ENCODE results near the gene NDRG3.
"Not testable (repeated sequence)": the region's sequence is repeated elsewhere in the genome, so short reads cannot be mapped to it uniquely, and the experiment has no call there.

Gene NDRG3

DNA sequence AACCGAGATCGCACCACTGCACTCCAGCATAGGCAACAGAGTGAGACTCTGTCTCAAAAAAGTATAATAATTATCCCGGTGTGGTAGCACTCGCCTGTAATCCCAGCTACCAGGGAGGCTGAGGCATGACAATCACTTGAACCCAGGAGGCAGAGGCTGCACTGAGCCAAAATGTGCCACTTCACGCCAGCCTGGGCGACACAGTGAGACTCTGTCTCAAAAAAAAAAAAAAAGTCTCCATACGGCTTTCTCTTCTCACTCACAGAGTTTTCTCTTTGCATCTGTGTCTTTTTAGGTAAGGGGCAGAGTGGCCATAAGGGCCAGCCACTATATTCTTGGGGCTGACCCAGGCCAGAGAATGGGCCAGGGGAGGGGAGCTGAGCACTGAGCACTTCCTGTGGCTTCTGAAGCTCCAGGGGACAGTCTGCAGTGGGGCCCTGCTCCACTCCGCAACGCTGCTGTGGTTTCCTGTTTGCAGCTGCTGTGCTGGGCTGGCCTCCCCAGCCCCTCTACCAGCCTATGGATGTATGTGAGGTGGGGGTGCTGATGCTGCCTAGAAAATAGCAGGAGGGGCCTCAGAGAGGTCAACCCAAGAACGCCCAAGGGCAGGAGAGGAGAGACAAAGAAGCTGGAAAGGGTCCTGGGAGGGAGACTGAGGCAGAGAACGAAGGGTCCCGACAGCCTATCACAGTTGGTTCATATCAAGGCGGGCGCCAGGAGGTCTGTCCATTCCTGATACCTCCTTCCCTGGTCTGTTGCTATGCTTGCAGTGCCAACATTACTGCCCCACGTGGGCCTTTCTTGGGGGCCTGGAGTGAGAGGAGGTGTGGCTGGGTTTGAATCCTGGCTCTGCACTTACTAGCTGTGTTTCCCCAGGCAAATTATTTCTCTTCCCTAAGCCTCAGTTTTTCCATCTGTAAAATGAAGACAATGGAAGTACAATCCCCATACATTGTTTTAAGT lies 115.9 kb downstream of the NDRG3 start:
- H3K27ac ChIP-seq (ENCODE audit: low read depth, low read length): no peak overlapping the region
- no peak overlapping the region for H3K9ac ChIP-seq (ENCODE audit: low read depth, low read length)

DNA sequence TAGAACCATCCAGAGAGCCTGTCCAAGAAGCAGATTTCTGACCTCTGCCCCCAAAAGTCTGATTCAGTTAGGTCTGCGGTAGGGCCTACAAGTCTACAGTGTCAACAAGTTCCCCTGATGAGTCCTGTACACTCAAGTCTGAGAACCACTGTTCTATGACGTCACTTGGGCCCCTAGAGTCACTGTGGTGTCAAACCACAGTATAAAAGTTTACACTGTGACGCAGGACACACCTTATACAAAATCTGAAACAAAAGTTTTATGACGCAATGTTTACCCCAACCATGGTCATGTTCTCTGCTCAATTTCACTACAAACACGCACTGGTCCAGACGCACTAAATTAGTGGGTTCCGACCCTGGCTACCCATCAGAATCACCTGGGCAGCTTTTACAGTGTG lies 117.8 kb downstream of the NDRG3 start:
- Histone ChIP-seq H3K4me3 (ENCODE audit: low read length) (no peak overlapping the region), H3K4me1 (ENCODE audit: insufficient read depth, low read length) (0 out of 2 replicates have a peak, but pooled peaks cover 4% of the 10 kb centered on the region), H3K9ac (ENCODE audit: low read depth, low read length) (no peak overlapping the region), H3K27me3 (ENCODE audit: insufficient read depth, low read length) (no peaks in the 10 kb centered on the region), H3K9me3 (ENCODE audit: insufficient read depth, low read depth, low read length) (no peaks in the 10 kb centered on the region), H3K36me3 (ENCODE audit: insufficient read depth, low read length) (no peaks in the 10 kb centered on the region), H3K27ac (ENCODE audit: low read depth, low read length) (no peak overlapping the region)
- 95% methylated on average over 7 of the region's 7 CpGs for WGBS

More for the DNA sequence above, 115.9 kb downstream of the NDRG3 start:
- Histone ChIP-seq H3K9me3 (ENCODE audit: insufficient read depth, low read depth, low read length) (no peaks in the 10 kb centered on the region), H3K36me3 (ENCODE audit: insufficient read depth, low read length) (no peaks in the 10 kb centered on the region), H3K27me3 (ENCODE audit: insufficient read depth, low read length) (no peaks in the 10 kb centered on the region), H3K4me1 (ENCODE audit: insufficient read depth, low read length) (no peaks in the 10 kb centered on the region), H3K4me3 (ENCODE audit: low read length) (no peak overlapping the region)
- 86% methylated on average over 15 of the region's 15 CpGs for WGBS

DNA sequence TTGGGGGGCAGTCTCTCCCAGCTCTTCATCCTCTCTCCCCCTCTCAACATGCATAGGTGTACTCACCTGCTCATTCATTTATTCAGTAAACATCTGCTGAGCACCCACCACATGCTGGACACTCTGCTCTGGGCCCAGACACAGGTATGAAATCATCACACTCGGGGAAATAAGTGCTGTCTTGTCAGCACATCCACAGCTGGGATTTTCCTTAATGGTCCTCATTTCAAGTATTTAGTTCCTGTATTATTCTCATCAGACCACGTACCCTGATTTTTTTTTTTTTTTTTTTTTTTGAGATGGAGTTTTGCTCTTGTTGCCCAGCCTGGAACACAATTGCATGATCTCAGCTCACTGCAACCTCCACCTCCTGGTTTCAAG lies 121.0 kb downstream of the NDRG3 start:
- whole genome bisulfite sequencing: 93% methylated on average over 1 of the region's 2 CpGs
- no peaks in the 10 kb centered on the region for H3K9me3 ChIP-seq (ENCODE audit: insufficient read depth, low read depth, low read length)
- no peak overlapping the region for H3K27ac ChIP-seq (ENCODE audit: low read depth, low read length)
- H3K27me3 ChIP-seq (ENCODE audit: insufficient read depth, low read length): no peaks in the 10 kb centered on the region
- no peak overlapping the region for H3K9ac ChIP-seq (ENCODE audit: low read depth, low read length)
- 0 out of 2 replicates have a peak, but pooled peaks cover 4% of the 10 kb centered on the region for H3K4me1 ChIP-seq (ENCODE audit: insufficient read depth, low read length)
- H3K36me3 ChIP-seq (ENCODE audit: insufficient read depth, low read length): no peaks in the 10 kb centered on the region
- H3K4me3 ChIP-seq (ENCODE audit: low read length): no peak overlapping the region

DNA sequence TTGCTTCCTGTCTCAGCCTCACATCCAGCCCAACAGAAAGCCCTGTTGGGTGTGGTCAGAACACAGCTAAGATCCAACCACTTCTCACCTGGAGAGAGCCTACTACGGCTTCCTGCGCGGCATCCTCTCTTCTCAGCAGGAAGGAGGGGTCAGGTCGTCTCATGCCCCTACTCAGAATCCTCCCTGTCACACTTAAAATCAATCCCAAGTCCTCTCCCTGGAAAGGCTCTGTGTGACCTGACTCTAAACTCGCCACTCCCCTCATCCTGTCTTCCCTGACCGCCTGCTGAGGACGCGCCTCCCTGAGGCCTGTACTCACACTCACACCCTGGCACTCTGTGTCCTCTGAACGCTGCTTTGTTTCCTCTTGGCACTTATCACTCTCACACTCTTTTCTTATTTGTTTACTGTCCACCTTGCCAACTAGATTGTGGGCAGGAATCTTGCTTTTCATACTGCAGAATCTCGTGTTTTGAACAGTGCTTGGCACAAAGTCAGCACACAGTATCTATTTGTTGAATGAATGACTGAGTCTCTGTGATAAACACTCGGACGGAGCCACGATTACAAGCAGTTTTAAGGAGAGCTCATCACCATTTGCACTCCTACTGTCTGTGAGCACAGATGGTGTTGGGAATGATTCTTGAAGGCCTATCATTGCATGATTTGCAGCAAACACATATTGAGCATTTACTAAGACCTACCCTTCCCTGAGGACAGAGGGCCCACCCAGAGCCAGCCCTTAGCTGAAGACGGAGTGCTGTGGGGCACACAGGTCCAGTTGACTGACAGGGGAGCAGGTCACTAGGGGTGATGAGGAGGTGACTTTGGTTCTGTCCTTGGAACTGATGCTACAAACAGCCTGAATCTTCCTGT lies 121.6 kb downstream of the NDRG3 start:
- WGBS: 61% methylated on average over 14 of the region's 14 CpGs
- Histone ChIP-seq H3K4me1 (ENCODE audit: insufficient read depth, low read length) (0 out of 2 replicates have a peak, but pooled peaks cover 4% of the 10 kb centered on the region), H3K27ac (ENCODE audit: low read depth, low read length) (no peak overlapping the region), H3K4me3 (ENCODE audit: low read length) (no peak overlapping the region), H3K27me3 (ENCODE audit: insufficient read depth, low read length) (no peaks in the 10 kb centered on the region), H3K9ac (ENCODE audit: low read depth, low read length) (no peak overlapping the region), H3K9me3 (ENCODE audit: insufficient read depth, low read depth, low read length) (no peaks in the 10 kb centered on the region), H3K36me3 (ENCODE audit: insufficient read depth, low read length) (no peaks in the 10 kb centered on the region)

DNA sequence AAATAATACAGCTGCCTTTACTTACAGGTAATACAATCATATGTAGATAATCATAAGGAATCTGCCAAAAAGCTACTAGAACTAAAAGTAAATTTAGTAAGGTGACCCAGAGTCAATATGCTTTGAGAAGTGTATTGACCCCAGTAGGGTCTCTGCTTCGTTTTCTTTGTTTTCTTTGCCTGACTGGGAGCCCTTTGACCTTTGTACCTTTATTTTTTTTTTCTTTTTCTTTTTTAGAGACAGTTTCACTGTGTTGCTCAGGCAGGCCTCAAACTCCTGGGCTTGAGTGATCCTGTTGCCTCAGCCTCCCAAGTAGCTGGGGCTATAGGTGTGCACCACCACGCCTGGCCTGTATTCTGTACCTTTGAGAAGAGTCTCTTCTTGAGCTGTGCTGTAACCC lies 122.4 kb downstream of the NDRG3 start:
- Histone ChIP-seq H3K27ac (ENCODE audit: low read depth, low read length) (no peak overlapping the region), H3K4me1 (ENCODE audit: insufficient read depth, low read length) (0 out of 2 replicates have a peak, but pooled peaks cover 4% of the 10 kb centered on the region), H3K9ac (ENCODE audit: low read depth, low read length) (no peak overlapping the region), H3K27me3 (ENCODE audit: insufficient read depth, low read length) (no peaks in the 10 kb centered on the region), H3K9me3 (ENCODE audit: insufficient read depth, low read depth, low read length) (no peaks in the 10 kb centered on the region), H3K4me3 (ENCODE audit: low read length) (no peak overlapping the region), H3K36me3 (ENCODE audit: insufficient read depth, low read length) (no peaks in the 10 kb centered on the region)
- WGBS: 92% methylated on average over 2 of the region's 2 CpGs

DNA sequence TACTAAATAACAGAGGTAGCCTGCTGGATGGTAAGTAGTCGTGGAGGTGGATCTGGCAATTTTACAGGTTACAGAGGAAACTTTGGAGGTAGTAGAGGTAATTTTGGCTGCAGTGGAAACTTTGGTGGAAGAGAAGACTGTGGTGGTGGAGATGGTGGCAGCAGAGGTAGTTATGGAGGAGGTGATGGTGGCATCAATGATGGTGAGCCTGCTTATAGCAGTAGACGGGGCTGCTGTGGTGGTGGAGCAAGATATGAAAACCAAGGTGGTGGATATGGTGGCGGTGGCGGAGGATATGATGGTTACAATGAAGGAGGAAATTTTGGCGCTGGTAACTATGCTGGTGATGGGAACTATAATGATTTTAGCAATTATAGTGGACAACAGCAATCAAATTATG lies 125.0 kb downstream of the NDRG3 start:
- 96% methylated on average over 5 of the region's 5 CpGs for WGBS
- Histone ChIP-seq H3K27ac (ENCODE audit: low read depth, low read length) (no peak overlapping the region), H3K27me3 (ENCODE audit: insufficient read depth, low read length) (no peaks in the 10 kb centered on the region), H3K4me3 (ENCODE audit: low read length) (no peak overlapping the region), H3K4me1 (ENCODE audit: insufficient read depth, low read length) (0 out of 2 replicates have a peak, but pooled peaks cover 4% of the 10 kb centered on the region), H3K36me3 (ENCODE audit: insufficient read depth, low read length) (no peaks in the 10 kb centered on the region), H3K9ac (ENCODE audit: low read depth, low read length) (no peak overlapping the region), H3K9me3 (ENCODE audit: insufficient read depth, low read depth, low read length) (no peaks in the 10 kb centered on the region)

DNA sequence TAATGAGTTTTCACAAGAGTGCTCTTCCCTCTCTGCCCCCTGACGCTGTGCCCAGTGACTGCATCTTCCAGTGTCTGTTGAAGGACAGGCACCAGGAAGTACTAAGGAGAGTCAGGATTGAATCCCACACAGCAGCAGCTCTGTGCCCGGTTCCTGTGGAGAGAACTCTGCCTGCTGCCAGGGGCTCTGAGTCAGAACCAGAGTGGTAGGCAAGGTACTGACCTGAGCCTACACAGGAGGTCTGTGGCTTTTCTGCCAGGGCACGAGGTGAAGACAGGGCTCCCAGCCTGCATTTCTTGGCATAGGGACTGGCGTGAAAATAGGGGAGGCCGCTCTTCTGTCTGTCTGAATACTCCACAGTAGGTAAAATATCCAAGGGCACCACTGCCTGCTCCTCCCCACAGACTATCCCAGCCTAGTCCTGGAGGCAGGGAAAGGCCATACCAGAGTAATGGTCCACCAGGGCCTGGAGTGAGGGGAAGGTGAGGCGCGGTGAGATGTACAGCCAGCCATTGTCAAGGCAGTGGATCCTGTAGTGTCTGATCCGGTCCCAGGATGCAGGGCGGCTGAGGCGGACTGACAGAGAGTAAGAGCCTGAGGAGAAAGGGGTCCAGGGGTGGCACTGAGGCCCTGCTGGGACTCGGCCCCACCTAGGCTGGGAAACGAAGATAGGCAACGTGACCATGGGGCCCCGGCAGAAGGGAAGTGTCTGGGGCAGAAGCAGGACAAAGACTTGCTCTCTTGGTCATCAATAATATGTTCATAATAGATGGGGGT lies 130.9 kb downstream of the NDRG3 start:
- H3K4me1 ChIP-seq (ENCODE audit: insufficient read depth, low read length): no peaks in the 10 kb centered on the region
- H3K36me3 ChIP-seq (ENCODE audit: insufficient read depth, low read length): peaks cover 42% of the 10 kb centered on the region
- no peaks in the 10 kb centered on the region for H3K9me3 ChIP-seq (ENCODE audit: insufficient read depth, low read depth, low read length)
- no peak overlapping the region for H3K27ac ChIP-seq (ENCODE audit: low read depth, low read length)
- WGBS: 92% methylated on average over 14 of the region's 14 CpGs
- no peaks in the 10 kb centered on the region for H3K27me3 ChIP-seq (ENCODE audit: insufficient read depth, low read length)
- no peak overlapping the region for H3K9ac ChIP-seq (ENCODE audit: low read depth, low read length)
- no peak overlapping the region for H3K4me3 ChIP-seq (ENCODE audit: low read length)

DNA sequence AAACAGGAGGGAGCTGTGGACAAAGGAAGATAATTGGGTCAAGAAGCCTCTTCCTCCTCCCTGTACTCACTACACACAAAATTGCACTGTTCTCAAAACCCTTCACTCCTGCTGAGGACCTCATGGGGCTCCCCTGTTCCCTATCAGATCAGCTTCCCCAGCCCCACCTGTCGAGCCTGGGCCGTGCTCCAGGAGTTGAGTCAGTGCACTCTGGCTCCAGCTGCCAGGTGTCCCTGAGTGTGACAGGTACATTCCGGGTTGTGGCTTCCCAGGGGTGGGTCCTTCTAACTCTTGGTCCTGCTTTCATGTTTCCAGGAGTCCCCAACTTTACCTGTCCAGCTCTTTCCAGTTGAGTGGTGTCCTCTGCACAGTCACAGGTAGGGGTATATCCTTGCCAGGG lies 131.9 kb downstream of the NDRG3 start:
- Histone ChIP-seq H3K36me3 (ENCODE audit: insufficient read depth, low read length) (peaks cover 52% of the 10 kb centered on the region), H3K9me3 (ENCODE audit: insufficient read depth, low read depth, low read length) (no peaks in the 10 kb centered on the region), H3K4me3 (ENCODE audit: low read length) (no peak overlapping the region), H3K4me1 (ENCODE audit: insufficient read depth, low read length) (no peaks in the 10 kb centered on the region), H3K27me3 (ENCODE audit: insufficient read depth, low read length) (no peaks in the 10 kb centered on the region), H3K9ac (ENCODE audit: low read depth, low read length) (no peak overlapping the region), H3K27ac (ENCODE audit: low read depth, low read length) (no peak overlapping the region)
- 93% methylated on average over 3 of the region's 3 CpGs for WGBS

DNA sequence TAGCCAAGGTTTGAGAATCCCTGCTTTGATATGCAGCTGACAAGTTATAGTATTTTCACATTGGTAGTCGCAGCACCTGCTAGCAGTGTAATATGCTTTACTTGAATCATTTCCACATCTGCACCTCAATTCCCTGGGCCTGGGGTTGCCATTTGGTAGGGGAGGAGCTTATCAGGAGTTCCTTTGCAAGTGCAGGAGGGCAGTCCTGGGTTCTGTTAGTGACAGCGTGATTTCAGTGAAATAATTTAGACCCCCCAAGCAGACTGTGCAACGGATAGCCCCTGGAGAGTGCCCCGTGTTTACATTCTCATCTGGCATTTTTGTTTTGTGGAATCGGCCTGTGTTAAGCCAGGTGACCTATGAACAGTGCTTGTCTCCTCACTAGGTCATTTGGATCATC lies 134.3 kb downstream of the NDRG3 start:
- H3K27me3 ChIP-seq (ENCODE audit: insufficient read depth, low read length): no peaks in the 10 kb centered on the region

DNA sequence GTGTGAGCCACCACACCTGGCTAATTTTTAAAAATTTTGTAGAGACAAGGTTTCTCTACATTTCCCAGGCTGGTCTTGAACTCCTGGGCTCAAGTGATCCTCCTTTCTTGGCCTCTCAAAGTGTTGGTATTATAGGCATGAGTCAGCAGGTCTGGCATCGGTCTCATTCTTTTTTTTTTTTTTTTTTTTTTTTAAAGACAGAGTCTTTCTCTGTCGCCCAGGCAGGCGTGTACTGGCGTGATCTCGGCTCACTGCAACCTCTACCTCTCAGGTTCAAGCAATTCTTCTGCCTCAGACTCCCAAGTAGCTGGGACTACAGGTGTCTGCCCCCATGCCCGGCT lies 137.5 kb downstream of the NDRG3 start:
- not testable (repeated sequence) for H3K27me3 ChIP-seq (ENCODE audit: insufficient read depth, low read length); H3K27ac ChIP-seq (ENCODE audit: low read depth, low read length); H3K4me3 ChIP-seq (ENCODE audit: low read length); H3K4me1 ChIP-seq (ENCODE audit: insufficient read depth, low read length); H3K9ac ChIP-seq (ENCODE audit: low read depth, low read length); H3K9me3 ChIP-seq (ENCODE audit: insufficient read depth, low read depth, low read length)
- peaks cover 55% of the 10 kb centered on the region for H3K36me3 ChIP-seq (ENCODE audit: insufficient read depth, low read length)
- WGBS: 98% methylated on average over 6 of the region's 6 CpGs

More for the DNA sequence above, 134.3 kb downstream of the NDRG3 start:
- H3K4me3 ChIP-seq (ENCODE audit: low read length): no peak overlapping the region
- H3K9ac ChIP-seq (ENCODE audit: low read depth, low read length): no peak overlapping the region
- H3K27ac ChIP-seq (ENCODE audit: low read depth, low read length): no peak overlapping the region
- H3K4me1 ChIP-seq (ENCODE audit: insufficient read depth, low read length): peaks cover 5% of the 10 kb centered on the region
- no peaks in the 10 kb centered on the region for H3K9me3 ChIP-seq (ENCODE audit: insufficient read depth, low read depth, low read length)
- peaks cover 68% of the 10 kb centered on the region for H3K36me3 ChIP-seq (ENCODE audit: insufficient read depth, low read length)
- 94% methylated on average over 5 of the region's 5 CpGs for WGBS

All from HUES64 (cell line).